Measurements from ENCODE around the gene IQCK.
"Not testable (repeated sequence)": the region's sequence is repeated elsewhere in the genome, so short reads cannot be mapped to it uniquely, and the experiment has no call there.

DNA sequence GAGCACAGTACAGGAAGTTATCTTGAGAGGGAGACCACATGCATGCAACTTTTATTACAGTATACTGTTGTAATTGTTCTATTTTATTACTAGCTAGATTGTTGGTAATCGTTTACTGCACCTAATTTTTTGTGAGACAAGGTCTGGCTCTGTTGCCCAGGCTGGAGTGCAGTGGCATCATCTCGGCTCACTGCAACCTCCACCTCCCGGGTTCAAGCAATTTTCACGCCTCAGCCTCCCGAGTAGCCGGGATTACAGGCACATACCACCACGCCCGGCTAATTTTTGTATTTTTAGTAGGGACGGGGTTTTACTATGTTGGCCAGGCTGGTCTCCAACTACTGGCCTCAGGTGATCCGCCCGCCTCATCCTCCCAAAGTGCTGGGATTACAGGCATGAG is 1.3 kb upstream of the IQCK start:
- TF ChIP-seq, protein P1, sequence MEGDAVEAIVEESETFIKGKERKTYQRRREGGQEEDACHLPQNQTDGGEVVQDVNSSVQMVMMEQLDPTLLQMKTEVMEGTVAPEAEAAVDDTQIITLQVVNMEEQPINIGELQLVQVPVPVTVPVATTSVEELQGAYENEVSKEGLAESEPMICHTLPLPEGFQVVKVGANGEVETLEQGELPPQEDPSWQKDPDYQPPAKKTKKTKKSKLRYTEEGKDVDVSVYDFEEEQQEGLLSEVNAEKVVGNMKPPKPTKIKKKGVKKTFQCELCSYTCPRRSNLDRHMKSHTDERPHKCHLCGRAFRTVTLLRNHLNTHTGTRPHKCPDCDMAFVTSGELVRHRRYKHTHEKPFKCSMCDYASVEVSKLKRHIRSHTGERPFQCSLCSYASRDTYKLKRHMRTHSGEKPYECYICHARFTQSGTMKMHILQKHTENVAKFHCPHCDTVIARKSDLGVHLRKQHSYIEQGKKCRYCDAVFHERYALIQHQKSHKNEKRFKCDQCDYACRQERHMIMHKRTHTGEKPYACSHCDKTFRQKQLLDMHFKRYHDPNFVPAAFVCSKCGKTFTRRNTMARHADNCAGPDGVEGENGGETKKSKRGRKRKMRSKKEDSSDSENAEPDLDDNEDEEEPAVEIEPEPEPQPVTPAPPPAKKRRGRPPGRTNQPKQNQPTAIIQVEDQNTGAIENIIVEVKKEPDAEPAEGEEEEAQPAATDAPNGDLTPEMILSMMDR (IDR thresholded peaks at IDR 0.05; ENCODE audit: poor library complexity), result not testable (repeated sequence)
- not testable (repeated sequence) for TF ChIP-seq EZH2phosphoT487 (IDR thresholded peaks at IDR 0.05; ENCODE audit: low read depth, severe bottlenecking, unreplicated experiment)

All from hepatocyte (in vitro differentiated cells).